OCI-LY3 (cell line): ENCODE measurements around the gene TMIGD1.

Source experiments
- H2AFZ ChIP-seq: fragments of 200-600, 300-600 bp; shearing (Covaris generic); 2 replicates; pipeline ENCODE4 v1.6.0; 2014; ENCODE audit warnings: antibody characterized with exemption, low read depth, low read length
- H3K27ac ChIP-seq: fragments of 200-600, 300-600 bp; sonication (generic); 2 replicates; pipeline ENCODE4 v1.5.1; 2014; ENCODE audit warnings: mild to moderate bottlenecking, low read length, moderate library complexity, mixed read lengths
- H3K27me3 ChIP-seq: fragments of 200-600, 300-600 bp; sonication (generic); 2 replicates; pipeline ENCODE4 v1.6.1; 2014; ENCODE audit warnings: low read depth, low read length, mixed read lengths
- H3K36me3 ChIP-seq: fragments of 200-600, 300-600 bp; sonication (generic); replicated peaks from 2 replicates; pipeline ENCODE3; 2014; ENCODE audit warnings: low read depth, low read length, mixed read lengths
- H3K4me1 ChIP-seq: fragments of 300-600, 200-600 bp; sonication (generic); 2 replicates; pipeline ENCODE4 v1.6.1; 2014; ENCODE audit warnings: low read length, mixed read lengths
- H3K4me2 ChIP-seq: fragments of 200-600, 300-600 bp; sonication (generic); 2 replicates; pipeline ENCODE4 v1.6.1; 2014; ENCODE audit warnings: low read length, mixed read lengths
- H3K4me3 ChIP-seq: fragments of 300-600, 200-600 bp; sonication (generic); 2 replicates; pipeline ENCODE4 v1.5.1; 2014; ENCODE audit warnings: antibody characterized with exemption, mild to moderate bottlenecking, low read length, moderate library complexity
- H3K79me2 ChIP-seq: fragments of 300-600, 200-600 bp; shearing (Covaris generic); 2 replicates; pipeline ENCODE4 v1.6.1; 2014; ENCODE audit warnings: mild to moderate bottlenecking, low read length, mixed read lengths
- H3K9ac ChIP-seq: fragments of 300-600, 200-600 bp; shearing (Covaris generic); 2 replicates; pipeline ENCODE4 v1.6.0; 2014; ENCODE audit warnings: mild to moderate bottlenecking, low read length, moderate library complexity
- H3K9me3 ChIP-seq: fragments of 200-600, 300-600 bp; shearing (Covaris generic); 2 replicates; pipeline ENCODE4 v1.6.1; 2014; ENCODE audit warnings: low read length, mixed read lengths; ENCODE audit not compliant: insufficient read depth
- H4K20me1 ChIP-seq: fragments of 200-600, 300-600 bp; sonication (generic); 2 replicates; pipeline ENCODE4 v1.6.1; 2016; ENCODE audit warnings: low read length, mixed read lengths; ENCODE audit not compliant: insufficient read depth
- EZH2phosphoT487 ChIP-seq: fragments of 200-600 bp; shearing (Covaris generic); IDR thresholded peaks from 2 replicates; pipeline ENCODE4 v1.6.1; 2018; ENCODE audit warnings: antibody characterized with exemption, mixed run types, low read depth
- TF ChIP-seq, protein P1 (sequence below): fragments of 200-600, 300-600 bp; sonication (generic); IDR thresholded peaks from 2 replicates; pipeline ENCODE4 v1.5.1; 2014; ENCODE audit warnings: antibody characterized with exemption, low read length, low read depth

TMIGD1 gene

DNA sequence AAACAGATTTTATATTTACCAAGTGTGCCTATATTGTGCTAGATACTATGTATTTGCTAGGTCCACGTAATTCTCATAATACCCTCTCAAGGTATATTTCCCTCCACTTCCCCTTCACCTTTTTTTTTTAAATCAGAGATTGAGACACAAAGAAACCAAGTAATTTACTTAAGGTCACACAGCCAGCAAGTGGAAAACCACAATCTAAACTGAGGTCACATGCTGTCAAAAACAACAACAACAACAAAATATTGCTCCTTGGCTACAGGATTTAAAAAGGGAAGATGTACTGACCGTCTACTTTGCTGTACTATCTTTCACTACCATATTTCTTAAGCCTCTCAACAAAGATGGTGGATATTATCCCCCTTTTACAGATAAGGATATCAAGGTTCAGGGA, 57.9 kb downstream of the TMIGD1 start:
- Histone ChIP-seq H3K36me3 (peaks cover 55% of the 10 kb centered on the region), H3K4me3 (no peak overlapping the region), H3K4me1 (no peaks in the 10 kb centered on the region), H3K9me3 (no peaks in the 10 kb centered on the region), H3K79me2 (no peaks in the 10 kb centered on the region), H4K20me1 (no peaks in the 10 kb centered on the region), H3K9ac (no peak overlapping the region), H3K27ac (no peak overlapping the region), H2AFZ (no peak overlapping the region), H3K4me2 (no peak overlapping the region), H3K27me3 (no peaks in the 10 kb centered on the region)
- TF ChIP-seq, protein P1, sequence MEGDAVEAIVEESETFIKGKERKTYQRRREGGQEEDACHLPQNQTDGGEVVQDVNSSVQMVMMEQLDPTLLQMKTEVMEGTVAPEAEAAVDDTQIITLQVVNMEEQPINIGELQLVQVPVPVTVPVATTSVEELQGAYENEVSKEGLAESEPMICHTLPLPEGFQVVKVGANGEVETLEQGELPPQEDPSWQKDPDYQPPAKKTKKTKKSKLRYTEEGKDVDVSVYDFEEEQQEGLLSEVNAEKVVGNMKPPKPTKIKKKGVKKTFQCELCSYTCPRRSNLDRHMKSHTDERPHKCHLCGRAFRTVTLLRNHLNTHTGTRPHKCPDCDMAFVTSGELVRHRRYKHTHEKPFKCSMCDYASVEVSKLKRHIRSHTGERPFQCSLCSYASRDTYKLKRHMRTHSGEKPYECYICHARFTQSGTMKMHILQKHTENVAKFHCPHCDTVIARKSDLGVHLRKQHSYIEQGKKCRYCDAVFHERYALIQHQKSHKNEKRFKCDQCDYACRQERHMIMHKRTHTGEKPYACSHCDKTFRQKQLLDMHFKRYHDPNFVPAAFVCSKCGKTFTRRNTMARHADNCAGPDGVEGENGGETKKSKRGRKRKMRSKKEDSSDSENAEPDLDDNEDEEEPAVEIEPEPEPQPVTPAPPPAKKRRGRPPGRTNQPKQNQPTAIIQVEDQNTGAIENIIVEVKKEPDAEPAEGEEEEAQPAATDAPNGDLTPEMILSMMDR, result no peak
- TF ChIP-seq EZH2phosphoT487, result no peak

DNA sequence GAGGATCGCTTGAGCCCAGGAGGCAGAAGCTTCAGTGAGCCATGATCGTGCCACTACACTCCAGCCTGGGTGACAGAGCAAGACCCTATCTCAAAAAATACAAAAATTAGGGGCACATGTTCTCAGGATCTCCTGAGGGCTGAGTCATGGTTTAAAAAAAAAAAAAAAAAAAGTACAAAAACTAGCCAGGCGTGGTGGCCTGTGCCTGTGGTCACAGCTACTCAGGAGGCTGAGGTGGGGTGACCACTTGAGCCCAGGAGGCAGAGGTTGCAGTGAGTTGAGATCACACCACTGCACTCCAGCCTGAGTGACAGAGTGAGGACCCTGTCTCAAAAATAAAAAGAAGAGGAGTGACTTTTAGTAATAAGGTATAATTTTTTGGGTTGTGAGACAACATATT, 59.0 kb downstream of the TMIGD1 start:
- Histone ChIP-seq H3K4me3 (no peak overlapping the region), H2AFZ (no peak overlapping the region), H3K9me3 (no peaks in the 10 kb centered on the region), H3K4me1 (no peaks in the 10 kb centered on the region), H3K79me2 (no peaks in the 10 kb centered on the region), H3K27ac (no peak overlapping the region), H3K4me2 (no peak overlapping the region), H3K36me3 (peaks cover 55% of the 10 kb centered on the region), H3K9ac (no peak overlapping the region), H4K20me1 (no peaks in the 10 kb centered on the region), H3K27me3 (no peaks in the 10 kb centered on the region)
- TF ChIP-seq EZH2phosphoT487, result no peak
- TF ChIP-seq, protein P1, result no peak

DNA sequence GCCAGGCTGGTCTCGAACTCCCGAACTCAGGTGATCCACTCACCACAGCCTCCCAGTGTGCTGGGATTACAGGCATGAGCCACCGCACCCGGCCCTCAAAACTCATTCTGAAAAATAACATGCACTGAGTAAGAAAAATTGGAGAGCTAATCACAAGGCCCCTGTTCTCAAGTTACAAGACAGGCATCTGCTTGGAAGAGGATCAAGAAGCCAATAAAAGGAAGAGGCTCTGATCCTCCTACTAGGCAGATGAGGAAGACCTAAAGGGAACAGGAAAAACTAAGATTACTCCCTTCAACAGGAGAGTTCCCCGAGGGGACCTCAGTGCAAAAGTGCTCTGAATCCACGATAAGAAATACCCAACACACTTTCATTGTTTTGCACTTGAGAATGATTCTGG, 60.5 kb downstream of the TMIGD1 start:
- peaks cover 53% of the 10 kb centered on the region for H3K36me3 ChIP-seq

DNA sequence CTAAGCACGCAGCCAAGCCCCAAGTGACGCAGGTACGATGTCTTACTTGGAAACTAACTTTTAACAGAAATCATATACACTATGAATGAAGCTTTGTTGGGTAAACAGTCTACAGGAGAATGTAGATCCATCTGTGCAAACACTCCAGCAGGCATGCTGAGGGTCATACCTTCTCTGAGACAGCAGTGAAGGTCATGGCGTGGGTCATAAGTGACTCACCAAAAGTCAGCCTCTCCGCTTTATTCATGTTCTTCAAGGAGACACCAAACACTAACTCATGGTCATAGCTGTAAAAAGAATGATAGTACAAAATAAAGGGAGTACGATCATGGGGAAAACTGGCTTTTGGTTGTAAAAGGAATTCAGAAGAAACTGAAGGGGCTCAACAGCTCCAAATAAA, 62.8 kb downstream of the TMIGD1 start:
- Histone ChIP-seq H2AFZ (no peak overlapping the region), H3K27ac (no peak overlapping the region), H3K36me3 (peaks cover 61% of the 10 kb centered on the region), H3K9ac (no peak overlapping the region), H3K4me2 (no peak overlapping the region), H3K4me3 (no peak overlapping the region), H3K9me3 (no peaks in the 10 kb centered on the region), H3K79me2 (no peaks in the 10 kb centered on the region), H4K20me1 (no peaks in the 10 kb centered on the region), H3K4me1 (no peaks in the 10 kb centered on the region), H3K27me3 (no peaks in the 10 kb centered on the region)
- no peak for TF ChIP-seq EZH2phosphoT487
- TF ChIP-seq, protein P1, result no peak

More for the DNA sequence above, 60.5 kb downstream of the TMIGD1 start:
- Histone ChIP-seq H3K9ac (no peak overlapping the region), H4K20me1 (no peaks in the 10 kb centered on the region), H3K79me2 (no peaks in the 10 kb centered on the region), H3K4me1 (no peaks in the 10 kb centered on the region), H3K4me2 (no peak overlapping the region), H3K4me3 (no peak overlapping the region), H3K27ac (no peak overlapping the region), H2AFZ (no peak overlapping the region), H3K9me3 (no peaks in the 10 kb centered on the region), H3K27me3 (no peaks in the 10 kb centered on the region)
- TF ChIP-seq, protein P1, result no peak
- TF ChIP-seq EZH2phosphoT487, result no peak
